IMR-90 (cell line): ENCODE measurements around the gene RASSF5. TPM values are rescaled to one million over a fixed set of nuclear protein-coding genes. Genes with fewer than 3 reads are reported as not detected.

Experiments used
- ATAC-seq: fragments of 200-7000 bp; cut with Tn5 transposase; 2 replicates; pipeline ENCODE4 v1.9.1; 2020; ENCODE audit warnings: low read depth, mild to moderate bottlenecking, moderate library complexity
- BruUV-seq: library from RNA; stranded (reverse); fragments of 400-500 nt; replicated peaks from 2 replicates; lab custom pipeline; 2021; lab: Mats Ljungman, UMichigan
- CTCF ChIA-PET: fragments of 300-600 bp; formaldehyde crosslinking; extraction: SDS; loops from one replicate; lab custom pipeline; 2021; ENCODE audit warnings: antibody characterized with exemption; lab: Yijun Ruan, JAX
- POLR2A ChIA-PET: fragments of 300-600 bp; sonication (Branson Sonifier 250); formaldehyde crosslinking; loops from one replicate; lab custom pipeline; 2022; ENCODE audit warnings: antibody characterized with exemption; ENCODE audit not compliant: unreplicated experiment; lab: Charles Lee
- DNase-seq: peaks from one replicate; pipeline ENCODE4 v3.0.0; 2013
- H2AFZ ChIP-seq: replicated peaks from 2 replicates; pipeline ENCODE3; 2013; ENCODE audit warnings: low read length, mild to moderate bottlenecking; ENCODE audit not compliant: poor library complexity
- H2AK5ac ChIP-seq: 2 replicates; pipeline ENCODE4 v1.6.1; 2013; ENCODE audit warnings: low read depth, low read length, inconsistent platforms
- H2AK9ac ChIP-seq: replicated peaks from 2 replicates; pipeline ENCODE3; 2013; ENCODE audit warnings: mild to moderate bottlenecking, low read depth, low read length, moderate library complexity; ENCODE audit not compliant: poor library complexity
- H2BK120ac ChIP-seq: 2 replicates; pipeline ENCODE4 v1.6.1; 2013; ENCODE audit warnings: low read depth, low read length, inconsistent platforms
- H2BK15ac ChIP-seq: 3 replicates; pipeline ENCODE4 v1.6.1; 2013; ENCODE audit warnings: low read depth, low read length, inconsistent platforms
- H2BK20ac ChIP-seq: 2 replicates; pipeline ENCODE4 v1.6.1; 2013; ENCODE audit warnings: low read depth, mild to moderate bottlenecking, inconsistent platforms, low read length, moderate library complexity
- H2BK5ac ChIP-seq: 2 replicates; pipeline ENCODE4 v1.6.1; 2013; ENCODE audit warnings: mild to moderate bottlenecking, low read depth, low read length, inconsistent platforms; ENCODE audit not compliant: poor library complexity, severe bottlenecking
- H3K14ac ChIP-seq: replicated peaks from 2 replicates; pipeline ENCODE4 v1.6.1; 2013; ENCODE audit warnings: low read depth, low read length, inconsistent platforms
- H3K18ac ChIP-seq: 2 replicates; pipeline ENCODE4 v1.6.1; 2013; ENCODE audit warnings: low read depth, low read length, control low read depth
- H3K23ac ChIP-seq: 2 replicates; pipeline ENCODE4 v1.6.1; 2013; ENCODE audit warnings: low read depth, low read length, inconsistent platforms
- H3K27ac ChIP-seq: 2 replicates; pipeline ENCODE4 v1.5.1; 2013; ENCODE audit warnings: mild to moderate bottlenecking, control low read depth, low read length; ENCODE audit not compliant: insufficient read depth
- H3K27me3 ChIP-seq: 2 replicates; pipeline ENCODE4 v1.6.1; 2013; ENCODE audit warnings: low read length; ENCODE audit not compliant: control insufficient read depth, insufficient read depth
- H3K36me3 ChIP-seq: 2 replicates; pipeline ENCODE4 v1.6.1; 2013; ENCODE audit warnings: low read length, mixed read lengths; ENCODE audit not compliant: control insufficient read depth, insufficient read depth
- H3K4ac ChIP-seq: 2 replicates; pipeline ENCODE4 v1.6.1; 2013; ENCODE audit warnings: low read depth, low read length, inconsistent platforms
- H3K4me1 ChIP-seq: 2 replicates; pipeline ENCODE4 v1.6.1; 2013; ENCODE audit warnings: low read length, mixed read lengths; ENCODE audit not compliant: control insufficient read depth, insufficient read depth
- H3K4me2 ChIP-seq: 2 replicates; pipeline ENCODE4 v1.6.1; 2013; ENCODE audit warnings: low read depth, mild to moderate bottlenecking, control low read depth, low read length, moderate library complexity
- H3K4me3 ChIP-seq: 2 replicates; pipeline ENCODE4 v1.5.1; 2013; ENCODE audit warnings: low read depth, mild to moderate bottlenecking, control low read depth, low read length, moderate library complexity; ENCODE audit not compliant: insufficient read depth
- H3K56ac ChIP-seq: 2 replicates; pipeline ENCODE4 v1.6.1; 2013; ENCODE audit warnings: low read length, inconsistent platforms; ENCODE audit not compliant: insufficient read depth; ENCODE audit errors: extremely low read depth
- H3K79me1 ChIP-seq, 2 experiments: 2 replicates each; pipeline ENCODE4 v1.6.1; 2013; ENCODE audit warnings: low read length in 2 of 2, inconsistent platforms in 1 of 2, low read depth in 1 of 2
- H3K9ac ChIP-seq: 2 replicates; pipeline ENCODE4 v1.6.1; 2013; ENCODE audit warnings: low read depth, low read length, control low read depth
- H3K9me1 ChIP-seq: 2 replicates; pipeline ENCODE4 v1.6.1; 2013; ENCODE audit warnings: low read length, inconsistent platforms; ENCODE audit not compliant: insufficient read depth
- H3K9me3 ChIP-seq: 2 replicates; pipeline ENCODE4 v1.6.1; 2013; ENCODE audit warnings: low read length; ENCODE audit not compliant: control insufficient read depth, insufficient read depth
- H4K20me1 ChIP-seq: 2 replicates; pipeline ENCODE4 v1.6.1; 2013; ENCODE audit warnings: low read length, inconsistent platforms; ENCODE audit not compliant: insufficient read depth
- H4K5ac ChIP-seq: 2 replicates; pipeline ENCODE4 v1.6.1; 2013; ENCODE audit warnings: mild to moderate bottlenecking, low read depth, low read length, control low read depth
- H4K8ac ChIP-seq, 2 experiments: 2 replicates each; pipeline ENCODE4 v1.6.1; 2013; ENCODE audit warnings: low read depth in 2 of 2, low read length in 2 of 2, control low read depth in 1 of 2, inconsistent platforms in 1 of 2
- H4K91ac ChIP-seq: 2 replicates; pipeline ENCODE4 v1.6.1; 2013; ENCODE audit warnings: low read depth, low read length, inconsistent platforms; ENCODE audit not compliant: insufficient read depth
- BHLHE40 ChIP-seq: fragments of 150-350 bp; IDR thresholded peaks from 2 replicates; pipeline ENCODE4 v1.6.1; 2016; ENCODE audit warnings: mild to moderate bottlenecking, low read depth, low read length
- CEBPB ChIP-seq: IDR thresholded peaks from 2 replicates; pipeline ENCODE4 v1.6.1; 2012; ENCODE audit warnings: low read depth, low read length, improper control_type of control experiment
- CHD1 ChIP-seq: IDR thresholded peaks from 2 replicates; pipeline ENCODE4 v1.6.1; 2012; ENCODE audit warnings: low read depth, low read length, improper control_type of control experiment
- FOS ChIP-seq: fragments of 150-350 bp; IDR thresholded peaks from 2 replicates; pipeline ENCODE4 v1.6.1; 2016; ENCODE audit warnings: low read depth, low read length
- MAFK ChIP-seq: IDR thresholded peaks from 2 replicates; pipeline ENCODE4 v1.6.1; 2012; ENCODE audit warnings: low read depth, low read length, improper control_type of control experiment
- MAZ ChIP-seq: IDR thresholded peaks from 2 replicates; pipeline ENCODE4 v1.6.1; 2012; ENCODE audit warnings: low read depth, mild to moderate bottlenecking, low read length, improper control_type of control experiment, moderate library complexity, borderline replicate concordance
- MXI1 ChIP-seq: IDR thresholded peaks from 2 replicates; pipeline ENCODE4 v1.6.1; 2012; ENCODE audit warnings: low read depth, mild to moderate bottlenecking, low read length, moderate library complexity, borderline replicate concordance
- NFE2L2 ChIP-seq: fragments of 150-350 bp; IDR thresholded peaks from 2 replicates; pipeline ENCODE4 v1.6.1; 2016; ENCODE audit warnings: low read depth, mild to moderate bottlenecking, low read length
- POLR2A ChIP-seq: IDR thresholded peaks from 2 replicates; pipeline ENCODE4 v1.6.1; 2012; ENCODE audit warnings: mild to moderate bottlenecking, low read depth, low read length
- RAD21 ChIP-seq: IDR thresholded peaks from 2 replicates; pipeline ENCODE4 v1.6.1; 2012; ENCODE audit warnings: low read length, improper control_type of control experiment
- RCOR1 ChIP-seq: IDR thresholded peaks from 2 replicates; pipeline ENCODE4 v1.6.1; 2012; ENCODE audit warnings: mild to moderate bottlenecking, low read length, improper control_type of control experiment; ENCODE audit not compliant: insufficient replicate concordance
- RFX5 ChIP-seq: IDR thresholded peaks from 2 replicates; pipeline ENCODE4 v1.8.0; 2012; ENCODE audit warnings: low read depth, mild to moderate bottlenecking, low read length, moderate library complexity
- SMC3 ChIP-seq: fragments of 150-350 bp; IDR thresholded peaks from 2 replicates; pipeline ENCODE4 v1.6.1; 2016; ENCODE audit warnings: low read depth, mild to moderate bottlenecking, antibody characterized with exemption, low read length, moderate library complexity
- WGBS, 2 experiments: methylation state at CpG; one replicate each; pipeline versions ENCODE4 v1.1.5 to v1.1.7; 2013; ENCODE audit warnings: missing lambda C conversion rate in 2 of 2; ENCODE audit not compliant: insufficient read length in 1 of 2; ENCODE audit errors: extremely low coverage in 2 of 2; 5-methylcytosine and 5-hydroxymethylcytosine counted together
- dilution Hi-C: fragments of 300-500 bp; cut with HindIII; formaldehyde crosslinking; loops from one replicate; pipeline ENCODE4 v1.14.3; 2018; ENCODE audit warnings: low sequenced_read_pairs; ENCODE audit not compliant: unreplicated experiment
- in situ Hi-C: fragments of 300-500 bp; cut with MboI; formaldehyde crosslinking; loops from 3 replicates; pipeline ENCODE4 v1.14.3; 2019; ENCODE audit warnings: low sequenced_read_pairs, inconsistent platforms, mixed read lengths
- intact Hi-C: fragments of 100-400 bp; cut with micrococcal nuclease; formaldehyde crosslinking; loops from 2 replicates; pipeline ENCODE4 v1.10.0; 2022
- polyA plus RNA-seq, 3 experiments: library from polyadenylated mRNA; depleted of rRNA; stranded (reverse); fragments of >200 nt; gene quantifications; 2 replicates each; pipeline ENCODE4 v1.2.3, GENCODE V29; 2012; ENCODE audit warnings: low replicate concordance in 1 of 3
- total RNA-seq: library from RNA; depleted of rRNA; stranded (reverse); fragments of >200 nt; gene quantifications from 2 replicates; pipeline ENCODE4 v1.2.3, GENCODE V29; 2012
- TF ChIP-seq, protein P1 (sequence below): fragments of 150-350 bp; IDR thresholded peaks from 2 replicates; pipeline ENCODE4 v1.6.1; 2016; ENCODE audit warnings: low read depth, mild to moderate bottlenecking, low read length, moderate library complexity, borderline replicate concordance
- TF ChIP-seq, protein P2 (sequence below): fragments of 150-350 bp; IDR thresholded peaks from 2 replicates; pipeline ENCODE4 v1.6.1; 2017; ENCODE audit warnings: mild to moderate bottlenecking, antibody characterized with exemption, low read length, low read depth
- TF ChIP-seq, protein P3 (sequence below): conservative IDR thresholded peaks from 2 replicates; pipeline ENCODE4 v1.5.1; 2012; ENCODE audit warnings: mild to moderate bottlenecking, low read depth, low read length, improper control_type of control experiment

RASSF5 gene
- total and polyA plus RNA-seq, 2 of the 4 experiments (the other 2 are of a cell fraction) = 0.18 to 1.1 TPM

DNA sequence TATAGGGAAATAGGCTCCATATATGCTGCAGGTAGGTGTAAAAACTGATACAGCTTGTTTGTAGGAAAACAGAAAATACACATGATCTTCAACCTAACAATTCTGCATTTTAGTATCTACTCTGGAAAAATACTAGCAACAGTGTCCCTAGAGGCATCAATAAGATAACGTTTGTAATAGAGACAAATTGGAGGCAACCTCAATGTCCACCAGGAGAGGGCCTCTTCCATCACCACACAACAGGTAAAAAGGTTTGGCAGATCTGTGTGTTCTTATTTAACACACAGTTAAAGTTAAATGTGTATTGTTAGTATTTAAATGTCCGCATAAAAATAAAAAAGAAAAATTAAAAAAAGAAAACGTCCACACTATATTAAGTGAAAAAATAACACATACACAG is 99.5 kb downstream of the RASSF5 start:
- no CpG with 5 or more reads among the region's 3 CpGs for WGBS, 2 experiments
- H3K4me2 ChIP-seq = no peak overlapping the region
- peaks cover 4% of the 10 kb centered on the region for H3K4me1 ChIP-seq
- ChIA-PET POLR2A (no interaction called here), CTCF (no interaction called here)
- BruUV-seq = no TSS peak
- no peak overlapping the region for H2BK120ac ChIP-seq
- peaks cover 24% of the 10 kb centered on the region for H3K36me3 ChIP-seq
- in situ Hi-C loops = no loop called here
- no peak overlapping the region for H3K4me3 ChIP-seq
- H3K9me3 ChIP-seq = no peaks in the 10 kb centered on the region
- no peak overlapping the region for H4K8ac ChIP-seq
- no peak overlapping the region for H2BK5ac ChIP-seq
- DNase-seq = peak; percentile 41
- no peak overlapping the region for H2AK5ac ChIP-seq
- H3K56ac ChIP-seq = no peak overlapping the region
- no peak overlapping the region for H4K5ac ChIP-seq
- TF ChIP-seq RAD21 (peak; percentile 29), NFE2L2 (no peak), RCOR1 (no peak), RFX5 (no peak), MAFK (no peak), SMC3 (peak; percentile 48), CEBPB (no peak), BHLHE40 (no peak), MAZ (no peak), POLR2A (no peak), CHD1 (no peak), MXI1 (no peak), FOS (no peak)
- TF ChIP-seq, protein P1, sequence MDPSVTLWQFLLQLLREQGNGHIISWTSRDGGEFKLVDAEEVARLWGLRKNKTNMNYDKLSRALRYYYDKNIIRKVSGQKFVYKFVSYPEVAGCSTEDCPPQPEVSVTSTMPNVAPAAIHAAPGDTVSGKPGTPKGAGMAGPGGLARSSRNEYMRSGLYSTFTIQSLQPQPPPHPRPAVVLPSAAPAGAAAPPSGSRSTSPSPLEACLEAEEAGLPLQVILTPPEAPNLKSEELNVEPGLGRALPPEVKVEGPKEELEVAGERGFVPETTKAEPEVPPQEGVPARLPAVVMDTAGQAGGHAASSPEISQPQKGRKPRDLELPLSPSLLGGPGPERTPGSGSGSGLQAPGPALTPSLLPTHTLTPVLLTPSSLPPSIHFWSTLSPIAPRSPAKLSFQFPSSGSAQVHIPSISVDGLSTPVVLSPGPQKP = no peak
- TF ChIP-seq, protein P2, sequence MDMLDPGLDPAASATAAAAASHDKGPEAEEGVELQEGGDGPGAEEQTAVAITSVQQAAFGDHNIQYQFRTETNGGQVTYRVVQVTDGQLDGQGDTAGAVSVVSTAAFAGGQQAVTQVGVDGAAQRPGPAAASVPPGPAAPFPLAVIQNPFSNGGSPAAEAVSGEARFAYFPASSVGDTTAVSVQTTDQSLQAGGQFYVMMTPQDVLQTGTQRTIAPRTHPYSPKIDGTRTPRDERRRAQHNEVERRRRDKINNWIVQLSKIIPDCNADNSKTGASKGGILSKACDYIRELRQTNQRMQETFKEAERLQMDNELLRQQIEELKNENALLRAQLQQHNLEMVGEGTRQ = no peak
- TF ChIP-seq, protein P3, sequence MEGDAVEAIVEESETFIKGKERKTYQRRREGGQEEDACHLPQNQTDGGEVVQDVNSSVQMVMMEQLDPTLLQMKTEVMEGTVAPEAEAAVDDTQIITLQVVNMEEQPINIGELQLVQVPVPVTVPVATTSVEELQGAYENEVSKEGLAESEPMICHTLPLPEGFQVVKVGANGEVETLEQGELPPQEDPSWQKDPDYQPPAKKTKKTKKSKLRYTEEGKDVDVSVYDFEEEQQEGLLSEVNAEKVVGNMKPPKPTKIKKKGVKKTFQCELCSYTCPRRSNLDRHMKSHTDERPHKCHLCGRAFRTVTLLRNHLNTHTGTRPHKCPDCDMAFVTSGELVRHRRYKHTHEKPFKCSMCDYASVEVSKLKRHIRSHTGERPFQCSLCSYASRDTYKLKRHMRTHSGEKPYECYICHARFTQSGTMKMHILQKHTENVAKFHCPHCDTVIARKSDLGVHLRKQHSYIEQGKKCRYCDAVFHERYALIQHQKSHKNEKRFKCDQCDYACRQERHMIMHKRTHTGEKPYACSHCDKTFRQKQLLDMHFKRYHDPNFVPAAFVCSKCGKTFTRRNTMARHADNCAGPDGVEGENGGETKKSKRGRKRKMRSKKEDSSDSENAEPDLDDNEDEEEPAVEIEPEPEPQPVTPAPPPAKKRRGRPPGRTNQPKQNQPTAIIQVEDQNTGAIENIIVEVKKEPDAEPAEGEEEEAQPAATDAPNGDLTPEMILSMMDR = peak; percentile 52
- no peak overlapping the region for H4K91ac ChIP-seq
- no peak overlapping the region for H2BK15ac ChIP-seq
- H3K9ac ChIP-seq = no peak overlapping the region
- no peaks in the 10 kb centered on the region for H3K27me3 ChIP-seq
- no peak overlapping the region for H3K14ac ChIP-seq
- H3K23ac ChIP-seq = no peak overlapping the region
- no peak overlapping the region for H2BK20ac ChIP-seq
- no peaks in the 10 kb centered on the region for H4K20me1 ChIP-seq
- H2AFZ ChIP-seq = no peak overlapping the region
- H3K79me1 ChIP-seq = peaks cover 12 to 13% of the 10 kb centered on the region in 2 experiments
- peaks cover 8% of the 10 kb centered on the region for H3K9me1 ChIP-seq
- H3K27ac ChIP-seq = no peak overlapping the region
- intact Hi-C loops = loop anchor here (5.0 kb wide), 2 partner anchors 375 to 470 kb away; no protein-coding TSS in a partner anchor
- no peak overlapping the region for H3K18ac ChIP-seq
- no peak overlapping the region for H2AK9ac ChIP-seq
- peak; percentile 49; the same call in 1 of the 2 replicates for ATAC-seq
- H3K4ac ChIP-seq = no peak overlapping the region
- dilution Hi-C loops = no loop called here
